Uterus (tissue), 2 donors: ENCODE data around the gene GLB1L3.

Experiments
- CTCF ChIP-seq, 4 experiments: fragments of 200-600 bp in 2 of 4; fragments of 450-650 bp in 2 of 4; sonication (generic) in 2 of 4; IDR thresholded peaks; one replicate each; pipeline ENCODE4 v1.5.1; 2016 to 2019; ENCODE audit warnings: antibody characterized with exemption in 4 of 4, mild to moderate bottlenecking in 2 of 4, moderate library complexity in 1 of 4
- POLR2A ChIP-seq, 2 donors: fragments of 450-650 bp; IDR thresholded peaks; one replicate each; pipeline ENCODE4 v1.6.1; 2016; ENCODE audit warnings: antibody characterized with exemption in 2 of 2, mild to moderate bottlenecking in 1 of 2, moderate library complexity in 1 of 2

- TF ChIP-seq CTCF (IDR thresholded peaks at IDR 0.05) (no peak), POLR2A (IDR thresholded peaks at IDR 0.05) (no peak)
Observed at GRCh38 chr11:134290646-134291045, 14.5 kb downstream of the GLB1L3 start.
